ENCODE measurements around the gene IQCE. TPM values are rescaled to one million over a fixed set of nuclear protein-coding genes. Genes with fewer than 3 reads are reported as not detected.

IQCE gene
- total and polyA plus RNA-seq, 12 donors: 4.2 to 13.8 (median 9.3) TPM

- Histone ChIP-seq H3K27me3 (no peaks in the 10 kb centered on the region), H3K4me3 (no peak overlapping the region), H3K36me3 (peaks cover 0 to 77% (median 13%) of the 10 kb centered on the region in 9 donors), H3K27ac (no peak overlapping the region), H3K9me3 (no peaks in the 10 kb centered on the region), H3K4me1 (peaks cover 8 to 18% (median 16%) of the 10 kb centered on the region in 9 donors)
- ATAC-seq (no peak), DNase-seq (no peak)
- 92 to 94% methylated on average over 14 to 15 of the region's 15 CpGs for WGBS, 2 donors
- no peak for TF ChIP-seq CTCF (IDR thresholded peaks at IDR 0.05)
- intact Hi-C loops (cut with DNase I): no loop called here
Measured at GRCh38 chr7:2658941-2659340, 100.2 kb downstream of the IQCE start.

- DNase-seq: no peak
- 92 to 93% methylated on average over 36 of the region's 36 CpGs for WGBS, 2 donors
- ATAC-seq: no peak
- Histone ChIP-seq H3K27ac (no peak overlapping the region), H3K9me3 (no peaks in the 10 kb centered on the region), H3K4me1 (peaks cover 8 to 22% (median 19%) of the 10 kb centered on the region in 9 donors), H3K27me3 (no peaks in the 10 kb centered on the region), H3K4me3 (no peak overlapping the region), H3K36me3 (peaks cover 0 to 73% (median 13%) of the 10 kb centered on the region in 9 donors)
- no peak for TF ChIP-seq CTCF (IDR thresholded peaks at IDR 0.05)
- intact Hi-C loops (cut with DNase I): loop anchor here in 1 of 10 donors (10.0 kb wide), 1 partner anchor 85 kb away; no protein-coding TSS in a partner anchor
Measured at GRCh38 chr7:2659556-2660358, 101.0 kb downstream of the IQCE start.

GRCh38 chr7:2660359-2661095 lies 101.7 kb downstream of the IQCE start:
- intact Hi-C loops (cut with DNase I): loop anchor here in 1 of 10 donors (10.0 kb wide), 1 partner anchor 86 kb away; no protein-coding TSS in a partner anchor
- no peaks in the 10 kb centered on the region for H3K9me3 ChIP-seq
- H3K4me3 ChIP-seq: no peak overlapping the region
- WGBS, 2 donors: 87 to 88% methylated on average over 36 of the region's 36 CpGs
- peaks cover 8 to 27% (median 22%) of the 10 kb centered on the region in 9 donors for H3K4me1 ChIP-seq
- TF ChIP-seq CTCF (IDR thresholded peaks at IDR 0.05): peak in 3 of 9 donors; percentile 15 to 28 (median 18)
- peaks cover 0 to 70% (median 13%) of the 10 kb centered on the region in 9 donors for H3K36me3 ChIP-seq
- ATAC-seq (no peak), DNase-seq (no peak)
- H3K27me3 ChIP-seq: no peaks in the 10 kb centered on the region
- no peak overlapping the region for H3K27ac ChIP-seq

GRCh38 chr7:2661096-2661449 lies 102.3 kb downstream of the IQCE start:
- no peaks in the 10 kb centered on the region for H3K9me3 ChIP-seq
- H3K4me1 ChIP-seq: peaks cover 8 to 32% (median 26%) of the 10 kb centered on the region in 9 donors
- intact Hi-C loops (cut with DNase I): loop anchor here in 1 of 10 donors (10.0 kb wide), 1 partner anchor 86 kb away; no protein-coding TSS in a partner anchor
- no peak overlapping the region for H3K27ac ChIP-seq
- H3K27me3 ChIP-seq: no peaks in the 10 kb centered on the region
- no peak overlapping the region for H3K4me3 ChIP-seq
- peak in 1 of 8 donors; percentile 2 for ATAC-seq
- H3K36me3 ChIP-seq: peaks cover 0 to 67% (median 12%) of the 10 kb centered on the region in 9 donors
- TF ChIP-seq CTCF (IDR thresholded peaks at IDR 0.05): no peak
- no peak for DNase-seq
- 91 to 95% methylated on average over 10 of the region's 10 CpGs for WGBS, 2 donors
